Peyer's patch (tissue), 4 donors: ENCODE measurements around the gene NR2E1. TPM values are rescaled to one million over a fixed set of nuclear protein-coding genes. Genes with fewer than 3 reads are reported as not detected.

ENCODE experiments used
- DNase-seq, 3 donors: peaks; one replicate each; pipeline ENCODE4 v3.0.0-alpha.2; 2017 to 2019
- H3K27ac ChIP-seq, 4 donors: fragments of 200-600 bp; sonication (generic); one replicate each; pipeline ENCODE4 v1.5.1; 2016 to 2019
- H3K27me3 ChIP-seq, 2 donors: fragments of 200-600 bp; sonication (generic); one replicate each; pipeline ENCODE4 v1.5.1; 2019
- H3K36me3 ChIP-seq, 3 donors: fragments of 200-600 bp; sonication (generic); one replicate each; pipeline ENCODE4 v1.5.1; 2016 to 2019
- H3K4me1 ChIP-seq, 4 donors: fragments of 200-600 bp; sonication (generic); one replicate each; pipeline ENCODE4 v1.5.1; 2016 to 2019
- H3K4me3 ChIP-seq, 4 donors: fragments of 200-600 bp; sonication (generic); 1 replicate in 3 of 4; 2 replicates in 1 of 4; pipeline ENCODE4 v1.5.1; 2016 to 2019; ENCODE audit warnings: mild to moderate bottlenecking in 1 of 4
- H3K9me3 ChIP-seq, 4 donors: fragments of 200-600 bp; sonication (generic); one replicate each; pipeline ENCODE4 v1.5.1; 2016 to 2019; ENCODE audit warnings: mild to moderate bottlenecking in 1 of 4
- POLR2A ChIP-seq, 2 donors: fragments of 450-650 bp; IDR thresholded peaks; one replicate each; pipeline ENCODE4 v1.5.1; 2017; ENCODE audit warnings: antibody characterized with exemption in 2 of 2, mild to moderate bottlenecking in 2 of 2, moderate library complexity in 2 of 2
- total RNA-seq, 4 donors: library from RNA; depleted of rRNA; stranded (reverse); fragments of >200 nt; gene quantifications; one replicate each; pipeline ENCODE4 v1.1.0, GENCODE V29; 2016
- TF ChIP-seq, protein P1 (sequence below), 6 experiments: fragments of 450-650 bp in 4 of 6; fragments of 200-600 bp in 2 of 6; sonication (generic) in 1 of 6; IDR thresholded peaks; one replicate each; pipeline ENCODE4 v1.5.1; 2017 to 2019; ENCODE audit warnings: antibody characterized with exemption in 6 of 6, mild to moderate bottlenecking in 3 of 6, moderate library complexity in 1 of 6

Gene NR2E1
- total RNA-seq, 4 donors from 2014 or later = not detected

DNA sequence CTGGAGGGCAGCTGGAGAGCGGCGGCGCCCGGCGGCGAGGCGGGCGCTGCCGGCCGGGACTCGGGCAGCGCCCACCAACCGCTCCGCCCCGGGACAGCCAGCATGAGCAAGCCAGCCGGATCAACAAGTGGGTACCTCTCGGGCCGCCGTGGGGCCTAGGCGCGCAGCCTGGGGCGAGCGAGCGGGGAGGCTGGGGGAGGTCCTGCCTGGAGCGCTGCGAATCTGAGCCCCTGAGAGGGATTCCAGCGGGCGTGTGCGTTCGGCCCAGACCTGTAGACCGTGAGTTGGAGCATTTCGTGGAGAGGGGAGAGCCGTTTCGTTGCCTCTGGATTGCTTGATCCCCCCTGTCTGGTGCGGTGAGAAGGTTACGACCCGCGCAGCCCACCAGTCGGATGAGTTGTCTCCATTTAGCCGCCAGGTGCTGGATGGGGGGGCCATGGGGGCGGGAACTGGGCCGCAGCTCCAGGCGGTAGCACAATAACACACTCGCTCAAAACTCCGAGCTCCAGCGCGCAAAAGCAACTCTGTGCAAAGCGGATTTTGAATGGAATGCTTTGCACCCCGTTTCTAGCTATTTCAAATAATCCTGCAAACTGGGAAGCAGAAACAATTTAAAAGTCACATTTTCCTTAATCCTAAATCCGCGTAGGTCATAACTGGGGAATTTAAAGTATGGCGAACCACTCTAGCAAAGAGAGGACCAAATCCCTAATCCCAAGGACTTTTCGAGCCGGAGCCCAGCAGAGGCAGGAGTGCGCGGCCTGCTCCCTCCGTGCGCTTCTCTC is 1.0 kb downstream of the NR2E1 start:
- H3K9me3 ChIP-seq = peaks cover 0 to 8% (median 0%) of the 10 kb centered on the region in 4 donors
- H3K36me3 ChIP-seq = no peaks in the 10 kb centered on the region
- H3K27ac ChIP-seq = no peak overlapping the region
- peaks cover 8 to 92% of the 10 kb centered on the region in 2 donors for H3K27me3 ChIP-seq
- DNase-seq = no peak
- TF ChIP-seq POLR2A (IDR thresholded peaks at IDR 0.05) = no peak
- TF ChIP-seq, protein P1, sequence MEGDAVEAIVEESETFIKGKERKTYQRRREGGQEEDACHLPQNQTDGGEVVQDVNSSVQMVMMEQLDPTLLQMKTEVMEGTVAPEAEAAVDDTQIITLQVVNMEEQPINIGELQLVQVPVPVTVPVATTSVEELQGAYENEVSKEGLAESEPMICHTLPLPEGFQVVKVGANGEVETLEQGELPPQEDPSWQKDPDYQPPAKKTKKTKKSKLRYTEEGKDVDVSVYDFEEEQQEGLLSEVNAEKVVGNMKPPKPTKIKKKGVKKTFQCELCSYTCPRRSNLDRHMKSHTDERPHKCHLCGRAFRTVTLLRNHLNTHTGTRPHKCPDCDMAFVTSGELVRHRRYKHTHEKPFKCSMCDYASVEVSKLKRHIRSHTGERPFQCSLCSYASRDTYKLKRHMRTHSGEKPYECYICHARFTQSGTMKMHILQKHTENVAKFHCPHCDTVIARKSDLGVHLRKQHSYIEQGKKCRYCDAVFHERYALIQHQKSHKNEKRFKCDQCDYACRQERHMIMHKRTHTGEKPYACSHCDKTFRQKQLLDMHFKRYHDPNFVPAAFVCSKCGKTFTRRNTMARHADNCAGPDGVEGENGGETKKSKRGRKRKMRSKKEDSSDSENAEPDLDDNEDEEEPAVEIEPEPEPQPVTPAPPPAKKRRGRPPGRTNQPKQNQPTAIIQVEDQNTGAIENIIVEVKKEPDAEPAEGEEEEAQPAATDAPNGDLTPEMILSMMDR (IDR thresholded peaks at IDR 0.05) = no peak
- H3K4me3 ChIP-seq = no peak overlapping the region
- H3K4me1 ChIP-seq = peaks cover 4 to 56% (median 22%) of the 10 kb centered on the region in 4 donors

DNA sequence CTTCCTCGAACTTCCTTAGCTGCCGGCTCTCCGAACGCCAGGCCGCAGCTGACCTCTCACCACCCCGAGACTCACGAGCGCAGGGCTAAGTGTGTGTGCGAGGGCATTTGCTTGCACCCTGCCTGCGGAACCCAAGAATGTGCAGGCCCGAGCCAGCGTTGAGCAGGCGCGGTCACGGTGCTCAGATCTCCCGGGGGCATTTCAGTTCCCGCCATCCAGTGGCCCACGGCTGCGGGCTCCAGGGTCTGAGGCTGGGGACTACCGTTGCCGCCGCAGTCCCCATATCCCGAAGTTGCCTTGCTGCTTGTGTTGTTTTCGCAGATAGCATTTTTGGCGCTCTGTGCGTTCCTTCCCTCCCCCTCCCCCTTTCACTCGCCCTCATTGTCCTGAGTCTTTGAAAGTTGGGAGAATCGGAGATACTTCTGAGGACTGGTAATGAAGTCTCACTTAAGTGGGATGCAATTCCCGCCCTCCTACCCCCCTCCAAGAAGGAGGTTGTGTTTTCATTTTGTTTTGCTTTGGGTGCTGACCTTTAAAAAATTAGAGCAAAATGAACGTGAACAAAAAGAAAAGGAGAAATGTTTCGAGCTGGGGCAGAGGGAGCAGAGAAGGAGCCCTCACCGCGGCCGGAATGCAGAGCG is 1.7 kb downstream of the NR2E1 start:
- peak overlapping the region in 2 of 4 donors; percentile 31 to 39 for H3K4me3 ChIP-seq
- peaks cover 4 to 56% (median 22%) of the 10 kb centered on the region in 4 donors for H3K4me1 ChIP-seq
- H3K27ac ChIP-seq = no peak overlapping the region
- TF ChIP-seq, protein P1 (IDR thresholded peaks at IDR 0.05) = no peak
- no peak for TF ChIP-seq POLR2A (IDR thresholded peaks at IDR 0.05)
- peaks cover 8 to 87% of the 10 kb centered on the region in 2 donors for H3K27me3 ChIP-seq
- H3K36me3 ChIP-seq = no peaks in the 10 kb centered on the region
- no peak for DNase-seq
- peaks cover 0 to 8% (median 0%) of the 10 kb centered on the region in 4 donors for H3K9me3 ChIP-seq

DNA sequence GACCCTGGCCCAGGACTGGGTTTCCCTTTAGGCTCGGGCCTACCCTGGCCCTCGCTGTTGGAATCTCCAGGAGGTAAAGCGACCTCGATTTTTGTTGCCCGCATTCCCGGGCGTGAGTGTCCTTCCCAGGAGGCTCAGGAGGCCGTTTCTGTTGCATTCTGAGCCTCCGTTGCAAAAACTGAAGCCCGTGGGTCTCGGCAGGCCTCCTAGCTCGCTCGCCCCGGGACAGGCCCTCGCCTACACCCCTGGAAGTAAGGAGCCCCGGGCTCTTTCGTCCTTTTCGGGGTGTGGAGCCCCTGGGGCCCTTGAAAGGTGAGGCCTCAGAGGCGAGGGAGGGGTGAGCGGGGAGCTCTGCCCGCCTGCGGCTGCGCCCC is 2.3 kb downstream of the NR2E1 start:
- peaks cover 8 to 85% of the 10 kb centered on the region in 2 donors for H3K27me3 ChIP-seq
- no peaks in the 10 kb centered on the region for H3K36me3 ChIP-seq
- no peak overlapping the region for H3K27ac ChIP-seq
- peak overlapping the region in 3 of 4 donors; percentile 31 to 39 (median 35) for H3K4me3 ChIP-seq
- peaks cover 0 to 8% (median 0%) of the 10 kb centered on the region in 4 donors for H3K9me3 ChIP-seq
- peaks cover 4 to 56% (median 22%) of the 10 kb centered on the region in 4 donors for H3K4me1 ChIP-seq
- DNase-seq = no peak
- TF ChIP-seq, protein P1 (IDR thresholded peaks at IDR 0.05) = no peak
- TF ChIP-seq POLR2A (IDR thresholded peaks at IDR 0.05) = no peak

DNA sequence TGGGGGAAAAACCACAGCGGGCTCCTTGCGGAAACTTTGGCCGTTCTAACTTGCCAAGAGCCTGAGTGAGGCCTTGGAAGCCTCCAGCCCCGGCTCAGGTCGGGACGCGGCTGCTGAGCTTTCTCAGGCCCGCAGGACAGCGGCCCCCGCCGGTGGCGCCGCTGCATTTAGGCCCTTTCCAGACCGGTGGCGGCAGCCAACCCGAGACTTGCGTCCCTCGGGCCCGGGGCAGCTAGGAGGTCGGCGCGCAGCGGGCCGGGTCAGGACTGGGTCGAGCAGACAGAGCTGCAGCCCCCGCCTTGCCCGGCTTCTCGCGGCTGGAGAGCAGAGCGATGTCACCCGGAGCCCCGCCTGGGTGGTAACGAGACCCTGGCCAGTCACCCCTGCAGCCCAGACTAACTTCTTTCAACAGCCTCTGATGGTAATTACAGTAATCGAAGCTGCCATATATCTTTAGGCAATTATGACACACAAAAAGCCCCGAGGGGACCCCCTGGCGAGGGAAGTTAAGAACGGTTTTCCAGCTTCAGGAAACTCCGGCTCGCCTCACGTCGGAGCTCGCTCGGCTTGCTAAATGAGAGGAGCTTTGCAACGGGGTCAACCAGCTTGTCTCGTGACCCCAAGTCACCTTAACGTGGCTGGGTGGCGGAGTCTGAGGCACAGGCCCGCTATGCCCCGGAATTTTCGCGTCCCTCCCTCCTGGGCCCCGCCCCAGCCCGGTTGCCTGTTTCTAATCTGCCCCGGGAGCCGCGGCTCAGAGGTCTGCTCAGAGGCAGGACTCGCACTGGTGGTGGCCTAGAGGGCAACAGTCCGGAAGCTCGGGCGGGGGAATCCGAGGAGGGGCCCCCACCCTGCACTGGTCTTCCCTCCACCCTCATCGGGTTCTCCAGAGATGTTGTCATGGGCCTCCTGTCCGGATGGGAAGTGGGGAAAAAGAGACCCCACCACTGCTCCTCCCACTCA is 3.0 kb downstream of the NR2E1 start:
- H3K27ac ChIP-seq = no peak overlapping the region
- H3K9me3 ChIP-seq = peaks cover 0 to 8% (median 0%) of the 10 kb centered on the region in 4 donors
- peak overlapping the region in 3 of 4 donors; percentile 31 to 39 (median 35) for H3K4me3 ChIP-seq
- H3K4me1 ChIP-seq = peaks cover 4 to 56% (median 22%) of the 10 kb centered on the region in 4 donors
- peak in 1 of 3 donors; percentile 58 for DNase-seq
- no peaks in the 10 kb centered on the region for H3K36me3 ChIP-seq
- TF ChIP-seq POLR2A (IDR thresholded peaks at IDR 0.05) = no peak
- TF ChIP-seq, protein P1 (IDR thresholded peaks at IDR 0.05) = peak in 2 of 6 experiments; percentile 13 to 16
- peaks cover 8 to 78% of the 10 kb centered on the region in 2 donors for H3K27me3 ChIP-seq
